HG03354 (cell line): ENCODE measurements around the gene NCOA1.
"Not testable (repeated sequence)": the region's sequence is repeated elsewhere in the genome, so short reads cannot be mapped to it uniquely, and the experiment has no call there.

Source experiments
- ATAC-seq: cut with Tn5 transposase; IDR thresholded peaks from one replicate; pipeline ENCODE4 v1.9.1; 2021; ENCODE audit warnings: mild to moderate bottlenecking; ENCODE audit not compliant: unreplicated experiment, poor library complexity, severe bottlenecking

Gene NCOA1

DNA sequence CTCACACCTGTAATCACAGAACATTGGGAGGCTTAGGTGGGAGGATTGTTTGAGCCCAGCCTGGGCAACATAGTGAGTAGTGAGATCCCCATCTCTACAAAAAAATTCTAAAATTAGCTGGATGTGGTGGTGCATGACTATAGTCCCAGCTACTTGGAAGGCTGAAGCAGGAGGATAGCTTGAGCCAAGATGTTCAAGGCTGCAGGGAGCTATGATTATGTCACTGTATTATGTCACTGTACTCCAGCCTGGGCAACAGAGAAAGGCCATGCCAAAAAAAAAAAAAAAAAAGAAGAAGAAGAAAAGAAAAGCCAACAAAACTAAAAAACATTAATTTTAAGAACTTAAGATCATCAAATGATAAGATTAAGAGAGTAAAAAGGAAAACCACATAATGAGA is 17.4 kb upstream of the NCOA1 start:
- no peak for ATAC-seq

DNA sequence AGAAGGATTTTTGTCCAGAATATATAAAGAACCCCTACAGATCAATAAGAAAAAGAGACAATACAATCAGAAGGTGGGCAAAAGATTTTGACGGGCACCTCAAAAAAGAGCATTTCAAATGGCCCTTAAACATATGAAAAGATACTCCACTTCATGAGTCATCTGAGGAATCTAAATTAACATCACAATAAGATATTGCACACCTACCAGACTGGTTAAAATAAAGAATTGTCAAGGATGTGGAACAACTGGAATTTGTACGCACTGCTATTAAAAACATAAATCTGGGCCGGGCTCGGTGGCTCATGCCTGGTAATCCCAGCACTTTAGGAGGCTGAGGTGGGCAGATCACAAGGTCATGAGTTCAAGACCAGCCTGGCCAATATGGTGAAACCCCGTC is 17.0 kb upstream of the NCOA1 start:
- no peak for ATAC-seq

DNA sequence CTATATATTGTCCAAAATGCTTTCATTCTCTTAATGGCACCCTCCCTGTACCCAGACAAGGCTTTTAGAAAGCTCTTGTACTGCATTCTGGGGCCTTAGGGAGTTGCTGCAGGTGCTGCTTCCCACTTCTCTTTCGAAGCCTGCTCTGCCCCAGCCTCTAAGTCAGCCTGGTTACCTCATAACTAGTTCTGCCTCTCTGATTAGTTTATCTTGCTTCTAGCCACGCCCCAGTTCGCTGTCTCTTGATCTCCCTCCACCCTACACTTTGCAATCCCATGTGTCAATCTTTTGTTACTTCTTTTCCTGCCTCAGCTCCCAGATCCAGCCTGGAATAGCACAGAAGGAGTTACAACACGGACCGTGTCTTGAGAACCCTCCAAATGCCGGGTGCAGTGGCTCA is 13.8 kb upstream of the NCOA1 start:
- no peak for ATAC-seq

DNA sequence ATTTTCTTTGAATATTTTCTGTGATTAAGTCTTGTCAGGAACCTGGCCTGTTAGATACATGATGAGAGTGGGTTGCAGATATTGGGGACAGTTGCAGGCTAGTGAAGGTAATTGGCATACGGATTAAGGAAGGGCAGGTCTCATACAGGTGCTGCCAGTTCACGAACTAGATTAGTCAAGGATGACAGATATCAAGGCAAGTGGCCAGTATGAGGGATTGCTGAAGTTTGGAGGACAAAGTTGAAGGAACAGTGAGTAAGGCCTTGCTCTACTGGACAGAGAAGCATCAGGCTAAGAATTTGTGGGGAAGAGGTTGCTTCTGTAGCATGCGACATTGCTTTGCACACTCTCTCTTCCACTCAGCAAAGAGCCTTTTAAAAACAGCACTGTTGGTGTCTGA is 12.8 kb upstream of the NCOA1 start:
- ATAC-seq = no peak

GRCh38 chr2:24480245-24480644 is 10.8 kb upstream of the NCOA1 start:
- no peak for ATAC-seq

DNA sequence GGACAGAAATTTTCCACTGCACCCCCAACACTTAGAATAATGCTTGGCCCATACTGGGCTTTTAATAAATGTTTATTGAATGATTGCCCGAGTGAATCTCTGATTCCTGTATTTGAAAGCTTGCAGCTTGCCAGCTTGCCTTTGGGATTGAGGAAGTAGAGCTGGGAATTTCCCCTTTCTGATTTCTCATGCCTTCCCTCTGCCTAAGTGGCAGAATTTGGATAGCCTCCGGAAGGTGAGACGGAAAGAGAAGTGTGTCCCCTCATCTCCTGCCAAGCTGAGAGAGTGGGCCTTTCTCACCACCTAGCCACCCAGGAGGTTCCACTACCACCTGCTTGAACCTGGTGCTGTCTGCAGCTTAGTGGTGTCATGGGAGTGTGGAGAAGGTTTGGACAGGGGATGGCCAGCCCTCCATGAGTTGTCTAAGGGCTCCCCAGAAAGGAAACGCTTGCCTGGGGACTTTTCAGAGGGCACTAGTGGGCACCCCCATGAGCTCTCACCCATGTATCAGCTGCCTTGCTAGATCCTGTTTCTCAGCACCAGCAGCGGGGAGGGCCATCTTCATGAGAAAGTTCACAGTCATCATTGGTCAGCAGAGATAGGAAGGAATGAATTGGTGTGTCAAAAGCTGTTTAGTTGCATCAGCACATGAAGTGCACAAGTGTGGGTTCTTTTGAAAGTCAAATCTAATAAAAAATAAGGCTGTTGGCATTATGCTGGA is 8.6 kb upstream of the NCOA1 start:
- ATAC-seq = no peak

DNA sequence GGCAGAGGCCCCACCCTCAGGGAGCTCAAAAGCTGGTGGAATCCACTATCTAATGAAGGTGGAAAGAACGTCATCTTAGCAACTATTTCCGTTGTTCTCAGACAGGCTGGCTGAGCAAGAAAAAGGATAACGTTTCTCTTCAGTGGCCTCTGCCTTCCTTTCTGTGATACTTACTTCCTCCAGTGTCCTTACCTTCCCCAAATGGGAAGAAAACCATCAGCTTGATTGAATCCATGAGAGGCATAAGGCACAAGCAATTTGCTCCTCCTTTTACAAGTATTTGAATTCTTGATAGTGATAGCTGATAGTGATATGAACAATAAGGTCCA is 8.1 kb upstream of the NCOA1 start:
- no peak for ATAC-seq

GRCh38 chr2:24484677-24485076 is 6.4 kb upstream of the NCOA1 start:
- not testable (repeated sequence) for ATAC-seq

DNA sequence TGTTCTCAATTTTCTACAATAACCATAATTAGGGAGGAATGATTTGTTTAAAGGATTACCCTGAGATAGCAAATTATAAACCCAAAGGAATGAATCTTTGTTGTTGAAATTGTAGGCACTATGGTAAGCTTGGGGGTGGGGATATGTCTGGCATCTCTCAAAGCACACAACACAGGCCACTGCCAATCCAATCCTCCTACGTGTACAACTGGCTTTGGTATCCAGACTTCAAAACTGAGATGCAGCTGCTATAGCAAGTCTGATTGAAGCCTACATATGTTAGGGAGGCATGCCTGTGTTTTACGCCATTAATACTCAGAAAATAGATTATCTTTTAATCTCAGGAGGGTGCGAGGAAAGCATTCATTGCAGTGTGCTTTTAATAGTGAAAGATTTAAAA is 5.9 kb upstream of the NCOA1 start:
- ATAC-seq = no peak

GRCh38 chr2:24486636-24487205 is 4.3 kb upstream of the NCOA1 start:
- ATAC-seq = no peak

DNA sequence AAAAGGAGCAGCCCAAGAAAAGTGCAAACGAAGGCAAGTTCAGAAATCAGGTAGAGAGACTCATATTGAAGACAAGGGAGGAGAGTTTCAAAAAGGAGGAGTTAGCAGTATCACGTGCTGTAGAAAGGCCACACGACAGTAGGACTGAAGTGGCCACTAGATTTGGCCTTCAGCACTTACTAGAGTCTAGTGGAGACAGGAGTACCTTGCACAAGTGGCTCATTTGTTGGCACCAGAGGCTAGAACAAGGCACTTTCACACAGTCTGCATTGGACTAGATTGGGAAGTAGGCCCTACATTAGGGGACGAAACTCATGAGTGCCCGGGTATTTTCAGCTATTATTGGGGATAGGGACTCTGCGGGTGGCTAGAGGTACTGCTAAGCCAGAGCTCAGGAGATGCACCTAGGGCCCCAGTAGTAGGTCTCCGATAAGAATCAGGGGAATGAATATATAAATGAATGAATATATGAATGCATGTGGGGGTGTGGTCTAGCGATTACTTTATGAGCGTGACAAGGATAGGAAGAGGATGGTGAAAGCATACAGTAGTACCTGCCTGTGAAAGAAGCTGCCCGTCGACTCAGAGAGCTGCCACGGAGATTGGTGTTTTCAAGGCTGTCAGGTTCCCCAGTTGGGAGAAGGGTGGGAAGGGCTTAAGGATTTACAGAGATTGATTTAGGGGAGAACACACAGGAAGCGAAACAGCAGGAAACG is 1.4 kb upstream of the NCOA1 start:
- ATAC-seq = no peak

GRCh38 chr2:24490181-24490689 is 819 bp upstream of the NCOA1 start:
- no peak for ATAC-seq

- peak; percentile 56 for ATAC-seq
Measured at GRCh38 chr2:24491542-24492420, 727 bp downstream of the NCOA1 start.

DNA sequence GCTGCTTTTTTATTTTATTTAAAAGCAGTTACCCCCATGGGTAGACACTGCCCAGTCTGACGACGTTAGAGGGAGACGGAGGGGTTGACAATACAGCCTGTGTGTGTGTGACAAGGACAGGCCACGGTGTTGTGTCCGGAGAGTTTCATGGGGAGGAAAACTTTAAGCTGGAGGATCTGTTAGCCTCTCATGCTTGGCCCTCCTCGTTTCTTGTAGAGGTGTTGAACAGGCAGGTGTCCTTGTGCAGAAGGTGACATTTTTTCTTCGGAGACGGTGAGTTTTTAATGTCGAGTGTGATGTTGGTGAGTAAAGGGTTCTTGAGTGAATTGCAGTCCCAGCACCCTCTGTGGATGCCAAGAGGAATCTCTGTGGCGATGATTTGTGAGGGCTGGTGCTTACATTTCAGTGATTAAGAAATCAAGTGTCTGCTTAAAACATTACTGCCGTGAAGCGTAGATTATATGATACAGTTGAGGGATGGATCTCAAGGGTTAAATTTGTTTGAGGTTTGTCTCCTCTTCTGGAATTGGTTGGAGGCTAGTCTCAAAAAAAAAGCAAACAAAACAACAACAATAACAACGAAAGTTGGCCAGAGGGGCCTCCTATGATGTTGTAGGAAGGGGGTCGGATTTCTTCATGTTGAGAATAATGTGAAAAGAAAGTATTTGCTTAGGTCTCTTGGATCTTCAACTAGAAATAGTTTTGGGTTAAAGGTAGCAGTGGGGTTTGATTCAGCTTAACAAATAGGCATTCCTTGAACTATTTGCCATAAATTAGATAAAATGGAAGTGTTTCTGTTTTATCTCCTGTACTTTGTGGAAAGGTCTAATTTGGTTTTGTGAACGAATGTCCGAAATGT is 1.6 kb downstream of the NCOA1 start:
- ATAC-seq = no peak

DNA sequence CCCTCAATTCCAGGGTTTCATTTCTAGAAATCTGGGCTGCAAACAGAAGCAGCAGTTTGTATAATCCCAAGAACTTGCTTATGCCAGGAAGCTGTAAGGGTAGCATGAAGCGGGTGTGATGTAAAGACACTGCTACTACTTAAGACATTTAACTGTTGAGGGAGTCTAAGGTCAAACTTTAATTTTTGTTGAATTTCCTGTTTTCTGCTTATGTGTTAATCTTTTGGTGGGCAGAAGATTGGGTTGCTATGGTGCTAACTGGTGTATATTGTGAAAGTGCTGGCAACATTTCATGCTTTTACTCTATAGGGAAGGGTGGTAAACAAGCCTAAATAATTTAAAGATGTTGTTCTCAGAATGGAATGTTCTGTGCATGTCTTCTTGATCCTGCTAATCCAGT is 2.7 kb downstream of the NCOA1 start:
- no peak for ATAC-seq

DNA sequence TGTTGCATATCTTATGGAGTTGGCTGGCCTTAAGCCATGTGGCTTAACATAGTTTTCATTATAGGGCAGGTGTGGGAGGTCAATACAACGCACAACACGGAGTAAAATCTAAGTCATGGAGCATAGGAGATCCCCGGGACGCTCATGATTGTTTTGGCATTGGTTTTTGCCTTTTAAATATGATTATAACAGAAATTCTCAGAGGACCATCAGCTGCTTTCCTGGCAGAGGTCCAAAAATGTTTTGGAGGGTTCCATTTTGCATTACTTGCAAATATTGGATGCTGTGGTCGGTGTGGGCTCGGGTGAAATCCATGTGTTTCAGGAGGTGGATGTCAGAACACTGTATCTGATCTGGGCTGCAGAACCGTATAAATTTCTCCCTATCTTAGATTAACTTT is 3.4 kb downstream of the NCOA1 start:
- no peak for ATAC-seq

- ATAC-seq = no peak
Measured at GRCh38 chr2:24495451-24495850, 4.4 kb downstream of the NCOA1 start.

DNA sequence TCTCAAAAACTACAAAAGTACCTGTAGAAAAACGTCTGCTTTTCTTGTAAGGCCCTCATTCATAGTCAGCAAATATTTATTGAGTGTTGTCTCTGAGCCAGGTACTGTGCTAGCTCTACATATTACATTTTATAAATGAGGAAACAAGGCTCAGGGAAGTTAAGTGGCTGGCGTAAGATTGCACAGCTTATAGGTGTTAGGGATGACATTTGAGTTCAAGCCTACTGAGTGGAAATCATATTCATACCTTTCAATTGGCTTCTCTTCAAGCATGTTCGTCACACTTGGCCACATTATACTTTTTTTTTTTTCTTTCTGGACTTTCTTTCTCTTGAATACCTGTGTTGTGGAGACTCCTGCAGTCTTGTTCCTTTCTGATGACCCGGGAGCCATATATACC is 5.9 kb downstream of the NCOA1 start:
- no peak for ATAC-seq

GRCh38 chr2:24497685-24498084 is 6.6 kb downstream of the NCOA1 start:
- no peak for ATAC-seq
